Coronary artery (tissue), 2 donors: Measurements from ENCODE around the gene TGOLN2.

ENCODE experiments used
- DNase-seq: peaks from one replicate; pipeline ENCODE4 v3.0.0-alpha.2; 2017; ENCODE audit warnings: low spot score
- H3K27ac ChIP-seq, 2 donors: fragments of 200-600 bp; sonication (generic); one replicate each; pipeline ENCODE4 v1.5.1; 2016 to 2019
- H3K4me3 ChIP-seq: fragments of 200-600 bp; sonication (generic); 2 replicates; pipeline ENCODE4 v1.5.1; 2016; ENCODE audit warnings: mild to moderate bottlenecking, moderate library complexity
- TF ChIP-seq, protein P1 (sequence below): fragments of 200-600 bp; sonication (generic); IDR thresholded peaks from one replicate; pipeline ENCODE4 v1.5.1; 2019; ENCODE audit warnings: antibody characterized with exemption

The TGOLN2 gene

DNA sequence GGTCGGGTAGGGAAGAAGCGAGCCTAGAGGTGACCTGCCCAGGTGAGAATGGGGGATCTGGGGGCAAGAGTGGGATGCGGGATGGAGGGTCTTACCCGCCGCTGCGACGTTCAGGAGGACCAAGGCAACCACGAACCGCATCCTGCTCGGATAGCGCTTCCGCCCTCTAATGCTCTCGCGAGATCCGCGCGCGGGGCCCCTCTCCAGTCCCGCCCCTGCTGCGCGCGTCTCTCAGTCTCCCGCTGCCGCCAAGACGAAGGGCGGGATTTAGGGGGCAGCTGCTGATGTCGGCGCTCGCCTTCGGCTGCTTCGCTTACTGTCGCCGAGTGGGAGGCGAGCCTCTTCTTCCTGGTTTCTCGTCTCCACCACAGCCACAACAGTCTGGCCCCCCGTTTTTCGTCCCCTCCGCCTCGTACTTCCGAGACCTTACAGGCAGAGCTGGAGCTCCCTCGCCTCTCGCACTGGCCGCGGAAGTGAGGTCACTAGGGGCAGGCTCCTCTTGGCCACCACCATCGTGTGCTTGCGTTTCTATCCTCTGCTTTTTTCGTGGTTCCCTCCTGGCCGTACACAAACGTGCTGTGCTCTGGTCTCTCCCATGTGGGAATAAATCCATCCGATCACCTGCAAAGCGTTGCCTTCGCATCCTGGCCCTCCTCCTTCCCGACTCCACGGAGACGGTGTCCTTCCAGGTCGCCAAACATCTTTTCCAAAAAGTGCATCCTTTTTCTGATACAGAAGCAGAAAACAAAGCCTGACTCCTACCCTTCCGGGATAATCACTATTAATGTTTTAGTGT lies at the start of gene TGOLN2:
TSS of gene TGOLN2 (minus strand) at position 168 of the 796 bp plus-strand sequence. CDS start at position 141, 27 bp downstream.
- Histone ChIP-seq H3K4me3 (peak within 1 kb of the TSS; percentile 83), H3K27ac (peak within 1 kb of the TSS; percentile 91 to 94)
- DNase-seq = peak; percentile 94
- TF ChIP-seq, protein P1, sequence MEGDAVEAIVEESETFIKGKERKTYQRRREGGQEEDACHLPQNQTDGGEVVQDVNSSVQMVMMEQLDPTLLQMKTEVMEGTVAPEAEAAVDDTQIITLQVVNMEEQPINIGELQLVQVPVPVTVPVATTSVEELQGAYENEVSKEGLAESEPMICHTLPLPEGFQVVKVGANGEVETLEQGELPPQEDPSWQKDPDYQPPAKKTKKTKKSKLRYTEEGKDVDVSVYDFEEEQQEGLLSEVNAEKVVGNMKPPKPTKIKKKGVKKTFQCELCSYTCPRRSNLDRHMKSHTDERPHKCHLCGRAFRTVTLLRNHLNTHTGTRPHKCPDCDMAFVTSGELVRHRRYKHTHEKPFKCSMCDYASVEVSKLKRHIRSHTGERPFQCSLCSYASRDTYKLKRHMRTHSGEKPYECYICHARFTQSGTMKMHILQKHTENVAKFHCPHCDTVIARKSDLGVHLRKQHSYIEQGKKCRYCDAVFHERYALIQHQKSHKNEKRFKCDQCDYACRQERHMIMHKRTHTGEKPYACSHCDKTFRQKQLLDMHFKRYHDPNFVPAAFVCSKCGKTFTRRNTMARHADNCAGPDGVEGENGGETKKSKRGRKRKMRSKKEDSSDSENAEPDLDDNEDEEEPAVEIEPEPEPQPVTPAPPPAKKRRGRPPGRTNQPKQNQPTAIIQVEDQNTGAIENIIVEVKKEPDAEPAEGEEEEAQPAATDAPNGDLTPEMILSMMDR = no peak

DNA sequence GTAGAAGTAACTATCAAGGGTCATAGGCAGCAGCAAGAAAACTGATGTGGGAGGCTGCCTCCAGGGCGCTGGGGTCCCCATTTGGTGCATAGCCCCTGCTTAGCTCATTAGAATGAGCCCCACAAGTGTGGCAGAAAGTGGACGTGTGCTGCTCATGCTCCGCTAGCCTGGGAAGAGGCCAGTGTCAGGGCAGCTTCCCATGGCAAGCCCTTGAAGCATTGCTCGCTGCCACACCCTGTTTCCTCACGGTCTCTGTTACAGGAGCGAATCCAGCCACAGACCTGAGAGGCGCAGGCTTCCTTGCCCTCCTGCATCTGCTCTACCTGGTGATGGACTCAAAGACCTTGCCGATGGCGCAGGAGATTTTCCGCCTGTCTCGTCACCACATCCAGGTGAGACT lies 49.3 kb upstream of the TGOLN2 start:
- Histone ChIP-seq H3K27ac (no peak overlapping the region), H3K4me3 (no peak overlapping the region)

DNA sequence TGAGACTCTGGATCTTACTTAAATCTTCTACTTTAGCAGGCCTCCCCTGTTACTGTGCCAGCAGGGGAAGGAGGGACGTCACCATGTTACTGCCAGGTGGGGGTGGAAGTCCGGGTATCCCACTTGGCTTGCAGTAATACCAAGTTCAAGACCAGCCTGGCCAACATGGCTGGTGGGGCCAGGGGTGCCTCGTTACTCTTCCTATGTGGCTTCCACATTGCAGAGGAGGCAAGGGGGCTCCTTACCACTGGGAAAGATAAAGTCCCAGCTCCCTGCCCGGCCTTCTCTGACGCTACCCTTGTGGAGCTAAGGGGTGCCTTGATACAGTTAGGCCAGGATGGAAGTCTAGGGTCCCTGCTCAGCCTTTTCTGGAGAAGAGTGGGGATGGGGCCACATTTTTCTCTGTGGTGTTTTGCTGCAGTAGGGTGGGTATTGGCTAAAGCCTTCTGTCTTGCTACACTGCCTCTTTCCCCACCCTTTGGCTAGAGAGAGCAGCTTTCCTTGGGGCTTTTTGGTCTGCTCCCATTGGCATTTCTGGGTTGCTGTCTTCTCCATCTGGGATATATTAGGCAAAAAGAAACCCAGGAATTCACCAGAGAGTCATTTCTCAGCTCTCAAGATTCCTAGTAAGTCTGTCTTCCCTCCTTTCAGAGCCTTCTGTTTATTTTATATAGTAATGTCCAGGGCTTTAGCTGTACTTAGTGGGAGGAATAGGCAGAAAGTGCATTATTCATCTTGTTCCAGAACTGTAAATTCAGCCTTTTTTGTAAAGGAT lies 48.7 kb upstream of the TGOLN2 start:
- TF ChIP-seq, protein P1 = no peak
- peak; percentile 31 for DNase-seq
- H3K27ac ChIP-seq = no peak overlapping the region
- H3K4me3 ChIP-seq = no peak overlapping the region

More for the DNA sequence above, 49.3 kb upstream of the TGOLN2 start:
- TF ChIP-seq, protein P1 = no peak
- peak; percentile 36 for DNase-seq

DNA sequence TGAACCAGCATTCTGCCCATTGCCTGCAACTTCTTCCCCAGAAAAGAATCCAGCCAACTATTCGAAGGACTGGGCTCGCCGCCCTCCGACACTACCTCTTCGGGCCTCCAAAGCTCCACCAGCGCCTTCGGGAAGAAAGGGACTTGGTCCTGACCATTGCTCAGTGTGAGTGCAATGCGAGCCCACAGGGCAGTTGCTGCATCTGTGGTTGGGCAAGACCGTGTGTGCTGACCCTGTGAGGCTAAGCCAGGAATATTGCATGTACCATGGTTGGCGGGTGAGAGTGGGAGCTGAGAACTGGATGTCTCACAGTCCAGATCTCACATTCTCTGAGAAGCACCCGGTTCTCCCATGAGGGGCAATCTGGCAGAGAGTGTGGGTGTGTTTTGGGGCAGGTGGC lies 43.3 kb upstream of the TGOLN2 start:
- no peak for DNase-seq
- TF ChIP-seq, protein P1 = no peak
- Histone ChIP-seq H3K4me3 (no peak overlapping the region), H3K27ac (no peak overlapping the region)

DNA sequence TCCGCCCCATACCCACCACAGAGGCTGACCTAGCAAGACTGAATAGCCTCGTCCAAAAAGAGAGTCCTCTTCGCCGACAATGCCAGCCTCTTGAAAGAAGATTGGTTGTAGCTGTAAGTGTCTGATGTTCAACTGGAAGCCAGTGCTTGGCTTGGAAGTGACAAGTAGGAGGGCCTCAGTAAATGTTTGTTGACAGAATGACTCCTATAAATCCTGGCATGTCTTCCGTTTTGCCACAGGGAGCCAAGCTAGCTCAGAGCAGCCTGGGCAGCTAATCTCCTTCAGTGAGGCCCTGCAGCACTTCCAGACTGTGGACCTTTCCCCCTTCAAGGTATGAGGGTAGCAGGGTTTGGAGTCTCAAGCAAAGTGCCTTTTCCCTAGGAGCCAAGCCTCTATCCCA lies 41.7 kb upstream of the TGOLN2 start:
- no peak overlapping the region for H3K4me3 ChIP-seq
- H3K27ac ChIP-seq = no peak overlapping the region
- TF ChIP-seq, protein P1 = no peak
- DNase-seq = no peak

DNA sequence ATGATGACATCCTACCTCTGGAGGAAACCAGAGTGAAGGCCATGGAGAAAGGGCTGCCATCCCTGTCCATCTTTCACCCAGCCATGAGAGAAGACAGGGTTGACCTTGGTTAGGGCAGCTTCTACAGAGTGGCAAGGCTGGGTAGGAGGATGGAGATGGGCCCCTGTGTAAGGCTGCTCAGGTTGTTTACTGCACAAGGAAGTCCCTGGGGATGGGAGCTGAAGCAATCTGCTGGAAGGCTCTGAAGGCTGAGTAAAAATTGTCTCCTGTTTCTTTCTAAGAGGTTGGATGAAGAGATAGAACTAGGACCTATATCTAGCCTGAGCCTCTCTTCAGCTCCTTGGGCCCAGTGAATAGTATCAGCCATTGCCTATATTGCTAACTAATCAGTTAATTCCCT lies 41.1 kb upstream of the TGOLN2 start:
- Histone ChIP-seq H3K27ac (no peak overlapping the region), H3K4me3 (no peak overlapping the region)
- DNase-seq = no peak
- TF ChIP-seq, protein P1 = no peak
